Stimulated activated CD8-positive, alpha-beta memory T cell treated with anti-CD3 and anti-CD28 coated beads, Interleukin-12 subunit alpha, Interleukin-12 subunit beta, amount 100 ng/mL, for 24 hours (primary cell): ENCODE data around the gene ZNF556.

Experiments
- DNase-seq: peaks from one replicate; pipeline ENCODE4 v3.0.0-alpha.2; 2020; ENCODE audit errors: extremely low read depth

Gene ZNF556

GRCh38 chr19:2905918-2906519 lies 38.9 kb downstream of the ZNF556 start:
- DNase-seq: no peak

GRCh38 chr19:2906631-2907195 lies 39.6 kb downstream of the ZNF556 start:
- DNase-seq: no peak

- DNase-seq: no peak
Observed at GRCh38 chr19:2912306-2912705, 45.2 kb downstream of the ZNF556 start.

GRCh38 chr19:2917275-2918184 lies 50.4 kb downstream of the ZNF556 start:
- no peak for DNase-seq

GRCh38 chr19:2922987-2923386 lies 55.9 kb downstream of the ZNF556 start:
- no peak for DNase-seq

- no peak for DNase-seq
Observed at GRCh38 chr19:2923510-2923909, 56.4 kb downstream of the ZNF556 start.

- DNase-seq: no peak
Observed at GRCh38 chr19:2926341-2927031, 59.4 kb downstream of the ZNF556 start.

- DNase-seq: no peak
Observed at GRCh38 chr19:2927032-2927430, 59.9 kb downstream of the ZNF556 start.
